ENCODE results near the gene BRD4.

The BRD4 gene

DNA sequence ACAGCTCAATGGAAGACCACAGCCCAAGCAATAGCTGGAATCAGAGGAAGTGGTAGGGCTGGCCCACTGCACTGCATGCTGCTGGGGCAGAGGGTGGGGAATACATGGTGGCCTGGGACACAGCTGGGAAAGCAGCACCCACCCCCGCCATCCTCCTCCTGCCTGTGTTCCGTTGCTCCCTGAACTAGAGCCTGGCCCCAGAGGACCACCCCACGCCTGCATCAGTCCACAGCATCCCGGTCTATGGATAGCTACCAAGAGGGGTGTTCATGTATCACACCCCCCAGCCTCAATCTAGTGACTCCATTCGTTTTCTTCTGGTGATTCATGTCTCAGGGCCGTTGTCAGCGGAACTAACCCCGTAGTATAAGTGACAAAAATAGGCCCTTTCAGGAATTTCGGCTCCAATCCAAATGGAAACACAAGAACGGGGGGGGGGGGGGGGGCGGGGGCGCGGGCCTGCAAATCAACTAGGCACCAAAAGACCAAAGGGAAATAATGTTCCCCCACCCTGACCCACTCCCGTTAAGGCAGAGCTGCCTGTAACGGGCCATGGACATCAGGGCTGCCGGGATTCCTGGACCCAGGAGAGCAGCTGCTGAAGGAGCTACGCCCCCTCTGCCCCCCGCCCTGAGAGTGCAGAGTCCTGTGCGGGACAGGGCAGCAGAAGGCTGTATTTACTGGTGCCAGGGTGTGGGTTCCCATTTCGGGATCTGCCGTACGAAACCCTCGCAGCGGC, 81.2 kb downstream of the BRD4 start:
- no peak for TF ChIP-seq JUND (IDR thresholded peaks at IDR 0.05; ENCODE audit: low read depth)
- in situ Hi-C loops (cut with HindIII; ENCODE audit: low pct_unique_long_range_greater_than_20kb, low sequenced_read_pairs) = no loop called here
- no peak for DNase-seq (ENCODE audit: low read depth in 1 of 2, low spot score in 1 of 2)

DNA sequence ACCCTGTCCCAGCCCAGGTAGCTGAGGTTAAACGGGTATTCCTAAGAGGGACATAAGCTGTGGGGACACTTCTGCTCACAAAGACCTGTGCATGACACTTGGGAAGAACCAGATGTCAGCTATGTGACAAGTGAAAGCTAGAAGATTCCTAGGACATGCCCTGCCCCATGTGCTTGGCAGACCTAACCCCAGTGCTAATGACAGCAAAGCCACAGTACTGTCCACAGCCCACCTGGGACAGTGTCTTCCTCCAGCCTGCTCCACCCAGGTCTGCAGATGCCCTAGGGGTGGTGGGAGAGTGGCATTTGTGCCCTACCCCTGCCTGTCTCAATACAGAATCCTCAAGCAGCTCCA, 81.7 kb downstream of the BRD4 start:
- in situ Hi-C loops (cut with HindIII; ENCODE audit: low pct_unique_long_range_greater_than_20kb, low sequenced_read_pairs) = no loop called here
- DNase-seq (ENCODE audit: low read depth in 1 of 2, low spot score in 1 of 2) = no peak
- TF ChIP-seq JUND (IDR thresholded peaks at IDR 0.05; ENCODE audit: low read depth) = no peak

DNA sequence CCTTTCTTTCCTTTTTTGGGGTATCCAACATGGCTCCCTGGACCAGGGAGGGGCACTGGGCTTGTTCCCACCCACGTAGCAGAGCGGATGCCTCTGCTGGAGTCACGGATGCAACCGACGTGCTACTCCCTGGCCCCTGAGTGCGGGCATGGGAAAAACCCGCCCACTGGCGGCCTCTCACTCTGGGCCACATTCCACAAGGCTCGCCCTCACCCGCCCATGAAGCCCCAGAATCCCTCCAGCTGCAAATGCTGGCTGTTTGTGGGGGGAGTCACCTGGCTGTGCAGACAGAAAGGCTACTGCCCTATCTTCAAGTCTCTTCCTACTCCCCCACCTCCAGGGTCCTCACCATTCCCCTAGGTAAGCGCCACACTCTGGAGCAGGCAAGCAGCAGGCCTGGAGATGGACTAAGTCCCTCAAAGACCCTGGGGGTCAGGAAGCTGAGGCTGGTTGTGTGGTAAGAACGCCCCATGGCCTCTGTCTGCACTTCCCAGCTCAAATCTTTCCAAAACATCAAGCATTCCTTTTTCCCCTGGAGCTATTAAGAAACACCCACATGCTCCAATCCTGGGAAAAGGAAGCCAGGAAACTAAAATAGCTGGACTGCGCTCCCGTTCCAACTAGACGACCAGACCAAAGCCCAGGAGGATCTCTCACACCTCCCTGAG, 82.2 kb downstream of the BRD4 start:
- in situ Hi-C loops (cut with HindIII; ENCODE audit: low pct_unique_long_range_greater_than_20kb, low sequenced_read_pairs) = no loop called here
- no peak for DNase-seq (ENCODE audit: low read depth in 1 of 2, low spot score in 1 of 2)

DNA sequence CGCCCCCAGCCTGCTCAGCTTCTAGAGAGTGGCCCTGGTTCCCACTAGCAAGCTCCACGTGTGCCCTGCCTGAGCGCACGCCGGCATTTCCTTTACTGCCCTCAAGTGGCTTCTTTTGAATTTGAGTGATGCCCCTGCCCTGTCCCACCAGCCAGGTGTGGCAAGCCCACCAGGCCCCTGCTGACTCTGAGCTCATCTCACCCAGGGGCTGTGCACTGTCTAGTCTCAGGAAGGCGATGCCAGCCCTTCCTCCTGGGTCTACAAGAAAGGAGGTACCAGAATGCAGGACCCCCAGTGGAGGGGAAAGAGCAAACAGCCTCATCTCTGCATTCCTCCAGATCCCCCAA, 82.8 kb downstream of the BRD4 start:
- in situ Hi-C loops (cut with HindIII; ENCODE audit: low pct_unique_long_range_greater_than_20kb, low sequenced_read_pairs) = no loop called here
- no peak for TF ChIP-seq JUND (IDR thresholded peaks at IDR 0.05; ENCODE audit: low read depth)
- no peak for DNase-seq (ENCODE audit: low read depth in 1 of 2, low spot score in 1 of 2)

More for the DNA sequence above, 82.2 kb downstream of the BRD4 start:
- no peak for TF ChIP-seq JUND (IDR thresholded peaks at IDR 0.05; ENCODE audit: low read depth)

DNA sequence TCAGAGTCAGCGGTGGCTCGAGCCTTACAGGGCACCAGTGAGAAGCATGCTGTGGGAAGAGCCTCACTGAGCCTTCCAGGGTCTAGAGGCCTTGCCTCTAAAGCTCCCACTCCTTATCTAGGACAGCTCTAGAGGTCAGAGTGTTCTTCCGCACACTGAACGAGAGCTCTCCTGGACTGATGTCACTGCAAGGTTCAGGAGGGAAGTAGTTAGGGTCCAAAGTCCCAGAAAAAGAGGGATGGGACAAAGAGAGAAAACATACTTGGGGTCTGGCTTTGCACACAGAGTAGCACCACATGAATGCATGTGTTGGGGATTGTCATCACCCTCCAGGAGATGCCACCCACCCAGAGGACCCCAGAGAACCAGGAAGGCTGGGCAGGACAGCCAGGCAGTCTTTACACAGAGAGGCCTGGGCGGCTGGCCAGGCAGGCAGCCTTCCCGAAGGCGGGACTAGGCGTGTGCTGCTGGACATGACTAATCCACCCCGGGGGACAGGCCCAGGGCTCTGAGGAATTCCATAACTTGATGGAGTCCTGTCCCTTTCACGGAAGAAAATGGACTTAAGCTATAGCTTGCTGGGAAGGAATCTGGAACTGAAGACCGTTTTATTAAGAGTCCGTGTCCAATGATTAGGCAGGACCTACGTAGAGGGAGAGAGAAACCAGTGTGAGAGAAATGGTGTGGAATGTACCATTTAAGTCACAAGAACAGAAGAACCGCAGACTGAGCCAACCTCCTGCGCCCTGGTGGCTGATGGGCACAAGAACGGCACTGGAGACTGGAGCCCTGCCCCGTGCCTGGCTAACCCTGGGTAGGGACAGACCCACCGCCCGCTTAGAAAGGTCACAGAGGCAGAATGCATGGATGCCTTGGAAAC, 83.5 kb downstream of the BRD4 start:
- DNase-seq (ENCODE audit: low read depth in 1 of 2, low spot score in 1 of 2) = peak in 1 of 2 experiments; percentile 13
- TF ChIP-seq JUND (IDR thresholded peaks at IDR 0.05; ENCODE audit: low read depth) = no peak
- in situ Hi-C loops (cut with HindIII; ENCODE audit: low pct_unique_long_range_greater_than_20kb, low sequenced_read_pairs) = no loop called here

DNA sequence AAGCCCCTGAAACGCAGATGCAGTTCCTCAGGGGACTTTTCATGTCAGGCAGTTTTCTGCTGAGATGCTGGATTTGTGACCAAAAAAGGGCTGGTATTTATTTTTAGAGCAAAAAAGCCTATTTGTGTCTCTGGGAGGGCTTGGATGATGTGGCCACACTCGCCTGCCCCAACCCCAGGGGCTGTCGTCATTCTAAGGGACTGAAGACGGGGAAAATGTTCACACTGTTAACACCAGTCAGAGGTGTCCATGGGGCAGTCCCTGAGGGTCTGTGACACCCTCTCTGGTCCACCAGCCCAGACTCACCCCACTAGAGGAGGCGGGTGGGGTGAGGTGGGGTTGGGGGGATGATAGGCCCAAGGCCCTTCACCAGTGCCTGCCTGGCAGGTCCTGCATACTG, 84.2 kb downstream of the BRD4 start:
- in situ Hi-C loops (cut with HindIII; ENCODE audit: low pct_unique_long_range_greater_than_20kb, low sequenced_read_pairs) = no loop called here
- DNase-seq (ENCODE audit: low read depth in 1 of 2, low spot score in 1 of 2) = no peak
- no peak for TF ChIP-seq JUND (IDR thresholded peaks at IDR 0.05; ENCODE audit: low read depth)

DNA sequence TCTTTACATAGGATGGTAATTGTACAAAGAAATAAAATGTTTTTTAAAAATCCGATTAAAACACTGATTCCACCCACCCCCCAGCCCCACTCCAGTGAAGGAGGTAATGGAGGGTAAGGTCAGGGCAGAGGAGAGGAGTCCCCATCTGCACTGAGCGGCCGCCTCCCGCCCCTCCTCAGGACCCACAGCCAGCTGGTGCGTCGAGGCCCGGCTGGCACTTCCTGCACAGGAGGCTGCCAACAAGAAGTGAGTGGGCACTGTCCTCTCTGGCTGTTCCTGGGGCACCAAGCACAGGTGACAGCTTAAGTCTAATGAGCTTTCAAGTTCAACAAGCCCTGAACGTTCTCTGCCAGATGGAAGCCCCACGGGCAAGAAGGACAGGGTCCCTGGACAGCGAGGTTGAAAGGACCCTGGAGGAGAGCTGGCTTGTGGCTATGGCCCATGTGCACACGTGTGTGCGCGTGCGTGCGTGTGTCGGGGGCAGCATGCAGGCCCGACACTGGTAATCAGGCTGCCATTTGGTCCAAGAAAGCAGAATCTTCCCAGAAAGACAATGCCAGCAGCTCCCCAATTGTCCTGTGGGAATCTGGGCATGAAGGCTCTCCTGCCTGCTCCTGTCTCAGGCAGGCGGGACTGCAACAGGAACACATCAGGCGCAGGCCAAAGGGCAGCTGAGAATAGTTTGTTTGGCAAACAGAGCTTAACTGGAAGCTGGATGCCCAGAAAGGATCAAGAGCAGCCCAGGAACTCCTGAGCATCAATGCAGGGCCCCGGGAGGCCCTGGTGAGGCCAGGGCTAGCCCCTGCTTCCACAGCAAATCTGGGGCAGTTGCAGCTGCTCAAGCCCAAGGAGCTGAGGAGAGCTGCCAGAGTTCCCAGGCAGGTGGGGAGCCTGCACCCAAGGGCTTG, 85.0 kb downstream of the BRD4 start:
- DNase-seq (ENCODE audit: low read depth in 1 of 2, low spot score in 1 of 2) = no peak
- in situ Hi-C loops (cut with HindIII; ENCODE audit: low pct_unique_long_range_greater_than_20kb, low sequenced_read_pairs) = no loop called here
- TF ChIP-seq JUND (IDR thresholded peaks at IDR 0.05; ENCODE audit: low read depth) = no peak

DNA sequence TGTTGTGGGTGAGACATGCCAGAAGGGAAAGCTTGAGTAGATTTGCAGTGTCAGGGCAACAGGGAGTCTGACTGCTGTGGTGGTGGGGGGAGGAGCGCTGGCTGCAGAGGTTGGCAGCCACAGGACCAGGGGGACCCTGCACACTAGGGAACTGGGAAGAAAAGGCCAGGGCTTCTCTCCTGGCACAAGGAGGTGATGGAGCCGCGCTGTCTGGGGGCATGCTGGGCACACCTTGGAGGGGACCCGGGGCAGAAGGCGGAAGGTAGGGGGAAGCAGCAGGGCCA, 86.2 kb downstream of the BRD4 start:
- no peak for DNase-seq (ENCODE audit: low read depth in 1 of 2, low spot score in 1 of 2)
- in situ Hi-C loops (cut with HindIII; ENCODE audit: low pct_unique_long_range_greater_than_20kb, low sequenced_read_pairs) = no loop called here
- TF ChIP-seq JUND (IDR thresholded peaks at IDR 0.05; ENCODE audit: low read depth) = no peak

DNA sequence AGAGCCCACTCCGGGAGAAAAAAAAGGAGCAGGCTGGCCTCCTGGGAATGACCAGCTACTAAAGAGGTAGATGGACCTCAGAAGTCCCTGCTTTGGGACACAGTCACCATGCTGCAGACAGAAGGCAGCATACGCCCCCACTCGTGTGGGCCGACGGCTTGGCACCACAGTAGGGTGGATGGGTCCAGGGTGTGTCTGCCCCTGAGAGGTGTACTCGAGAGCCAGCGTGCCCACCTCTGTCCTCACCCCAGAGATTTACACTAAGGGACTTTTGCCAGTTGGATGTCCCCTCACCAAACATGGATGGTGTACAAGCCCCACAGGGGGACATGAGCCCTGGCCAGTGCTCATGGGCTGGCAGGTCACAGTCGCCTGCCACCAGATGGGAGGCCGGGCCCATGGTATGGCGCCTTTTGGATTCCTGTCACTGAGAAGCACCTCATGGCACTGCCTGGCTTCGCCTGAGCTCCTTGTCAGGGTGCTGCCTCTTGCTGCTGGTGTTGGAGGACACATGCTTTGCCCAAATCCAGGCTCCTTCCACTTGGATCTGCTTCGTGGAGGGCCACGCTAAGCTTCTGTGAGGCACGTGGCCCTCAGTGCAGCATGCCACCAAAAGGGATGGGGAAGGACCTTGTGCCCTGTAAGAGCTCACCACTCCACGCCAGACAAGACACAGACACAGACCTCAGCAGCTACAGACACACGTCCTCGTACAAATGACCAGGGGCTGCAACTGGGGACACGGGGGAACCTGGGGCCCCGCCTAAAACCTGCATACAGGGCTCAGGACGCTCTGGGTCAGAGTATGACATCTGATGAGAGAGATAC, 86.8 kb downstream of the BRD4 start:
- no peak for TF ChIP-seq JUND (IDR thresholded peaks at IDR 0.05; ENCODE audit: low read depth)
- no peak for DNase-seq (ENCODE audit: low read depth in 1 of 2, low spot score in 1 of 2)
- in situ Hi-C loops (cut with HindIII; ENCODE audit: low pct_unique_long_range_greater_than_20kb, low sequenced_read_pairs) = no loop called here

DNA sequence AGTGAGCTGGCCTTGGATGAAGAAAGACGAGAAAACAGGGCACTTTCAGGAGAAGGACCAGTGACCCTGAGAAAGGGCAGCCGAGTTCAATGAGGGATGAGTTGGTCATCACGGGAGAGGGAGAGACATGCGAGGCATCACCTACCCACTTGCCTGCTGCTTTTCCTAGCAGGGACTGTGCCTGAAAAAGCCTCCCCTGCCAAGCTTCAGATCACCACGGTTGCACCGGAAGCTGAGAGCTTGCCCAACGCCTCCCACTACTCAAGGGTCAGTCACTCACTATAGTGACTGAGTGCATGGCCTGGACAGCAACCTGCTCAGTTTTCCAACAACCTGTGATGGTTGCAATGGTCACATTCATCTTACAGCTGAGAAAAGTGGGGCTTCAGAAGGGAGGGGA, 87.5 kb downstream of the BRD4 start:
- TF ChIP-seq JUND (IDR thresholded peaks at IDR 0.05; ENCODE audit: low read depth) = no peak
- in situ Hi-C loops (cut with HindIII; ENCODE audit: low pct_unique_long_range_greater_than_20kb, low sequenced_read_pairs) = no loop called here
- no peak for DNase-seq (ENCODE audit: low read depth in 1 of 2, low spot score in 1 of 2)

DNA sequence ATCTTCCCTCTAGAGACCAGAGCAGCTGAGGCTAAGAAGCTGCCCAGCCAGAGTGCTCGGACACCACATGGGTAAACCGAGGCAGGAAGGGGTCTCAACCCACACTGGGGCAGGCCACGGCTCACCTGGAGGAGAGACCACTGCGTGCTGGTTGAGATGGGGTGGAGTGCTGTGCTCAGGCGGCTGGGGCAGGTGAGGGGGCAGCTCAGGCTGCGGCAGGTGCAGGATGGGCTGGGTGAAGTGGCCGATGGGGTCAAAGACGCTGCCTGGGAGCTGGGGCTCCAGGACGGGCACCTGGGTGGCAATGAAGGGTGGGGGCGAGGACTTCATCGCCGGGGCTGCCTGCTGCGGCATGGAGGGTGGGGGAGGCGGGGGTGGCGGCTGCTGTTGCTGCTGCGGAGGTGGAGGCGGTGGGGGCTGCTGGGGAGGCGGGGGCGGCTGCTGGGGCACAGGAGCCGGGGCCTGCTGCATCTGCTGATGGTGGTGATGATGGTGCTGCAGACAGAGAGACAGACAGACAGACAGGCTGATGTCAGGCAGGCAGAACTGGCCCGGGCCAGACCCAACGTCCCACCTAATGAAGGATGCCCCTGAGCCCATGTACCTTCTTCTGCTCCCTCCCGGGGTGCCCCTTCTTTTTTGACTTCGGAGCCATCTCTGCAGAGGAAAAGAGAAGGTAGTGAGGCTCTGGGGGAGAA, 88.1 kb downstream of the BRD4 start:
- no peak for TF ChIP-seq JUND (IDR thresholded peaks at IDR 0.05; ENCODE audit: low read depth)
- DNase-seq (ENCODE audit: low read depth in 1 of 2, low spot score in 1 of 2) = no peak
- in situ Hi-C loops (cut with HindIII; ENCODE audit: low pct_unique_long_range_greater_than_20kb, low sequenced_read_pairs) = no loop called here

All from T47D (cell line).